BE2C (cell line): ENCODE data around the gene PRKN.

ENCODE experiments used
- DNase-seq: peaks from one replicate; pipeline ENCODE4 v3.0.0-alpha.2; 2020
- H3K27me3 ChIP-seq: fragments of 250-450 bp; sonication (Bioruptor Pico); 2 replicates; pipeline ENCODE4 v1.5.1; 2020; ENCODE audit warnings: mild to moderate bottlenecking
- H3K36me3 ChIP-seq: fragments of 250-450 bp; sonication (Bioruptor Pico); 2 replicates; pipeline ENCODE4 v1.5.1; 2020; ENCODE audit warnings: mild to moderate bottlenecking
- H3K4me1 ChIP-seq: fragments of 250-450 bp; sonication (Bioruptor Pico); 2 replicates; pipeline ENCODE4 v1.5.1; 2020
- H3K4me3 ChIP-seq: 2 replicates; pipeline ENCODE4 v1.5.1; 2011; ENCODE audit warnings: low read depth, low read length
- H3K9me3 ChIP-seq: fragments of 250-450 bp; sonication (Bioruptor Pico); 2 replicates; pipeline ENCODE4 v1.5.1; 2020
- CTCF ChIP-seq: IDR thresholded peaks from 2 replicates; pipeline ENCODE4 v1.5.1; 2012; ENCODE audit warnings: mild to moderate bottlenecking, low read depth, low read length

The PRKN gene

DNA sequence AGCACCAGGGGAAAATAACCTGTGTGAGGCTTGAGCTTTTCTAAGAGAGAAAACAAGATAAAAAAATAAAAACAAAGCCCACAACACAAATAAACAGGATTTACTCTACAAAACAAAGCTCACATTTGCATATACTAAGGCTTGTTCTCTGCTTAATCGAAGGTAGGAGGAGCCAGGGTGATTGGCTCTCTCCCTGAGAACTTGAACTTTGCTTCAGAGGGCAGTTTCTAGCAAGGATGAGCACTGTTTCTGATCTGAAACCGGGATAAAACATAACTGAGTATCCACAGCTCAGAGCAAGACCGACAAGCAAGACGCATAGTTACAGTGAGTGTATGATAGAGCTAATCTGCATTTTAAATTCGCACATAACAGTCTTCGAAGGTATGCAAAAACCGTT lies 200.6 kb downstream of the PRKN start:
- H3K27me3 ChIP-seq = no peaks in the 10 kb centered on the region
- no peak for TF ChIP-seq CTCF
- DNase-seq = no peak
- no peaks in the 10 kb centered on the region for H3K9me3 ChIP-seq
- no peaks in the 10 kb centered on the region for H3K36me3 ChIP-seq
- H3K4me1 ChIP-seq = no peaks in the 10 kb centered on the region; the same call in 1 of the 2 replicates
- H3K4me3 ChIP-seq = no peak overlapping the region

DNA sequence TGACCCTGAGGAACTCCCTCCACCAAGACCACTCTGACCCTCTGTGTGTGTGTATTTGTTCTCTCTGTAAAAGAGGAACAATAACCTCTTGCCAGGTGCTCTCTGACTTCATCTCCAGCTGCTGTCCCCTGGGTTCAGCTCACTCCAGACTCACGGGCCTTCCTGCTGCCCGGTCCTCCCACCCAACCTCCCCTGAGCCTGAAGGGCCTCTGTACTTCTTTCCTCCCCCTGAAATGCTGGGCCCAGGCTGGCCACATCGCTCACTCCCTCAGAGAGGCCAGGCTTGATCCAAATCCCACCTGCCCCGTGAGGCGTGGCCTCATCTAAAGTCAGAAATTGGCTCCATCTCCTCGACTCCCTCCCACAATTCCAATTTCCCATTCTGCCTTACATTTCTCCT lies 202.4 kb downstream of the PRKN start:
- Histone ChIP-seq H3K9me3 (no peaks in the 10 kb centered on the region), H3K4me3 (no peak overlapping the region), H3K27me3 (no peaks in the 10 kb centered on the region), H3K4me1 (no peaks in the 10 kb centered on the region), H3K36me3 (no peaks in the 10 kb centered on the region)
- DNase-seq = no peak
- TF ChIP-seq CTCF = no peak

DNA sequence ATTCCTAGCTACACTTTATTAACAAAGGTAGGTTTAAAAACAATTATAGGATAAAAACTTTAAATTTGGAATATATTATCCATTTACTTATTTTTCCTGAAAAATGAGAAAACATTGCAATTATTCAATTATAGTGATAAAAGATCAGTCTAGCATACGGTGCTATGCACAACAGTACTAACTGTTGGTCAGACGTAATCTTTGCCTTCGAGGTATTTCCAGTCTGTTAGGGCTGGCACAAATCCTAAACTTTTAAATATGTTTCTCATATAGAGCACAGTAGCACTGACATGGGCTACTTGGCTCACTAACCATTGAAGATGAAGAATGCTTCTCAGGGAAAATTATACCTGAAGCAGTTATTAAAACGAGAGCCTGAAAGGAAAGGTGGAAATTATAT lies 214.8 kb downstream of the PRKN start:
- no peak for TF ChIP-seq CTCF
- no peak for DNase-seq
- Histone ChIP-seq H3K36me3 (no peaks in the 10 kb centered on the region), H3K9me3 (no peaks in the 10 kb centered on the region), H3K4me1 (peaks cover 18% of the 10 kb centered on the region), H3K4me3 (no peak overlapping the region), H3K27me3 (no peaks in the 10 kb centered on the region)

DNA sequence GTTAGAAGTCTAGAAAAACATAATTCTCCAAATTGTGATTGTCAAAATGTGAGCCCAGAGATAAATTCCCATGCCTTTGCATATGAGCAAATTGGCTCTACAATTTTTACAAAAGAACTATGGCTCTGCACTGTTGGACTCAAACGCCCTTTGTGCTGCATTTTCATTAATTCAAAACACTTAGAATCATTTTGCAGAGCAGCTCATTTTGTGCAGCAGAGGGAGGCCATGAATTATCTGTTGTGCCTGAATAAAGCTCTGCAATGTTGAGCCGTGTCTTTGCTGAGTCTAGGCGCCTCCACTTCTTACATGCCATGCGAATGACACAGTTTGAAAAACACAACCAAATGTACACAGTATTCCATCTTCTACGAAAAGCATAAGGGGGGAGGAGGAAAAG lies 230.2 kb downstream of the PRKN start:
- Histone ChIP-seq H3K27me3 (no peaks in the 10 kb centered on the region), H3K9me3 (no peaks in the 10 kb centered on the region), H3K4me1 (no peaks in the 10 kb centered on the region), H3K4me3 (no peak overlapping the region), H3K36me3 (no peaks in the 10 kb centered on the region)
- DNase-seq = no peak
- no peak for TF ChIP-seq CTCF

DNA sequence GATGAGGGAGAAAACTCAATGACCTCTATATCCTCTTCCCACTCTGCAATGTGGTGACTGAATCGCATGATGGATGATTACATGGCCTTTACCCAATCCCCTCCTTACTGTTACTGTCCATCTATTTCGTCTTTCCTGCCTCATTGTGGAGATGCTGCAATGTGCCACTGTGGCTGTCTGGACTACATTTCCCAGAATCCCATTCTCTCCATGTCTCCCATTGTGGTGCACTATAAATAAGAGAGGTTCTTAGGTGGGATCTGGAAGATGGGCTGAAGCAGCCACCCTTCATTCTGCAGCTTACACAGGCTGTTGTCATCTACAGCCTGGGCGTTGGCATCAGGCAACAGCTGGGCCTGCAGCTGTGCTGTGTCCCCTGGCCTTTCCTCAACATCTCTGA lies 233.6 kb downstream of the PRKN start:
- no peaks in the 10 kb centered on the region for H3K4me1 ChIP-seq
- H3K27me3 ChIP-seq = no peaks in the 10 kb centered on the region
- no peaks in the 10 kb centered on the region for H3K36me3 ChIP-seq
- no peaks in the 10 kb centered on the region for H3K9me3 ChIP-seq
- no peak for DNase-seq
- no peak overlapping the region for H3K4me3 ChIP-seq
- TF ChIP-seq CTCF = no peak

DNA sequence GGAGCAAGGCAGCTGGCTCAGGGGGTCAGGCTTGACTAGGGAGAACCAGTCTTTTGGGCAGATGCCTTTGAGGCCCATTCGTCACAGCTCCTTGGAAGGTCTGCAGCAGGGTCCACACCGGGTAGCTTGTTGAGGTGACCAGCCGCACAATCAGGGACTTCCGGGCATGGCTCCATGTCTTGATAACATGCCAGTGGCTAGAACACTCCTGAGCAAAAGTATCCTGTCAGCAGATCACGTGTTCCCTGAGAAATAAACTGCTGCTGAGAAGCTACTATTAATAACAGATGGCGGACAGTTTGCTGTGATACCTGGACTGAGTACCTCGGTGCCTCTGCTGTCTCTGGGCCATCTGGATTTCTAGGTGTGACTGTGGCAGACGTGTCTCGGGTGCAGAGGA lies 235.9 kb downstream of the PRKN start:
- no peak for TF ChIP-seq CTCF
- no peak overlapping the region for H3K4me3 ChIP-seq
- no peaks in the 10 kb centered on the region for H3K36me3 ChIP-seq
- H3K4me1 ChIP-seq = no peaks in the 10 kb centered on the region
- no peaks in the 10 kb centered on the region for H3K27me3 ChIP-seq
- H3K9me3 ChIP-seq = no peaks in the 10 kb centered on the region
- DNase-seq = no peak
